ENCODE results near the gene RNF130. TPM values are rescaled to one million over a fixed set of nuclear protein-coding genes. Genes with fewer than 3 reads are reported as not detected.
A peak's percentile ranks its signal among the peaks of the same experiment; 100 is the strongest.

The RNF130 gene
- total and polyA plus RNA-seq, 2 of the 13 experiments (the other 11 are each of a cell fraction or from before 2014, with no cell fraction given), result 28.2 to 28.3 TPM

DNA sequence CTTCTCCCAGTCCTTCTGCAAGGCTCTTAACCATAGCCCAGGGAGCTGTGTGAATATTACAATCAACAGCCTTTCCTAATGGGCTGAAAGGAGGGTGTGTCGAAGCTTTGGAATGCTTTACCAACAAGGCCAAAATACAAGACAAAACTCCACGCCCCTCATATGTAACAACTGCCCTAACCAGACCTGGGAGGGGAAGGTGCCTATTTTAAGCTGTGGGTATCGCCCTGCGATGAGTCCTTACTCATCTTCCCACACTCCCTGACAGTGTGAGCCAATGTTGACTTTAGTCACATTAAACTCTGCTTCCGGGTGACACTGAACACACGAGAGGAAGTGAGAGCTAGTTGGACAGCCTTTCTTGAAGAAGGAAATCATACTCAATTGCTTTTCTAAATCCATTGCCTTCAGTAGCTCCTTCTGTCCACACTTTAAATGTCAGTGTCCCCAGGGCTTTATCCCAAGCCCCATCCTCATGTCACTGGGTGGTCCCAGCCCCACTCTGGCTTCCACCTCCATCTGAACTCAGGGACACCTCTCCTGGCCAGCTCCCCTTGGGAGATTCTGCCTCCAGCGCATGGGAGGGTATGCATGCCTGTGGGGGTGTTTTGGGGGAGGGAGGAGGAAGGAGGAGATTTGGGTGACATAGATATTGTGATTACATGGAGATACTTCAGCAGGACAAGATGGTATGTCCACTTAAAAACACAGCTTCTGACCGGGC is 157.4 kb downstream of the RNF130 start (continued):
- TF ChIP-seq, protein P1, sequence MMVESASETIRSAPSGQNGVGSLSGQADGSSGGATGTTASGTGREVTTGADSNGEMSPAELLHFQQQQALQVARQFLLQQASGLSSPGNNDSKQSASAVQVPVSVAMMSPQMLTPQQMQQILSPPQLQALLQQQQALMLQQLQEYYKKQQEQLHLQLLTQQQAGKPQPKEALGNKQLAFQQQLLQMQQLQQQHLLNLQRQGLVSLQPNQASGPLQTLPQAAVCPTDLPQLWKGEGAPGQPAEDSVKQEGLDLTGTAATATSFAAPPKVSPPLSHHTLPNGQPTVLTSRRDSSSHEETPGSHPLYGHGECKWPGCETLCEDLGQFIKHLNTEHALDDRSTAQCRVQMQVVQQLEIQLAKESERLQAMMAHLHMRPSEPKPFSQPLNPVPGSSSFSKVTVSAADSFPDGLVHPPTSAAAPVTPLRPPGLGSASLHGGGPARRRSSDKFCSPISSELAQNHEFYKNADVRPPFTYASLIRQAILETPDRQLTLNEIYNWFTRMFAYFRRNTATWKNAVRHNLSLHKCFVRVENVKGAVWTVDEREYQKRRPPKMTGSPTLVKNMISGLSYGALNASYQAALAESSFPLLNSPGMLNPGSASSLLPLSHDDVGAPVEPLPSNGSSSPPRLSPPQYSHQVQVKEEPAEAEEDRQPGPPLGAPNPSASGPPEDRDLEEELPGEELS (CRISPR knock-in tag; IDR thresholded peaks at IDR 0.05), result no peak
- TF ChIP-seq, protein P2, sequence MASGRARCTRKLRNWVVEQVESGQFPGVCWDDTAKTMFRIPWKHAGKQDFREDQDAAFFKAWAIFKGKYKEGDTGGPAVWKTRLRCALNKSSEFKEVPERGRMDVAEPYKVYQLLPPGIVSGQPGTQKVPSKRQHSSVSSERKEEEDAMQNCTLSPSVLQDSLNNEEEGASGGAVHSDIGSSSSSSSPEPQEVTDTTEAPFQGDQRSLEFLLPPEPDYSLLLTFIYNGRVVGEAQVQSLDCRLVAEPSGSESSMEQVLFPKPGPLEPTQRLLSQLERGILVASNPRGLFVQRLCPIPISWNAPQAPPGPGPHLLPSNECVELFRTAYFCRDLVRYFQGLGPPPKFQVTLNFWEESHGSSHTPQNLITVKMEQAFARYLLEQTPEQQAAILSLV (CRISPR knock-in tag; IDR thresholded peaks at IDR 0.05; ENCODE audit: borderline replicate concordance), result no peak
- TF ChIP-seq, protein P3, sequence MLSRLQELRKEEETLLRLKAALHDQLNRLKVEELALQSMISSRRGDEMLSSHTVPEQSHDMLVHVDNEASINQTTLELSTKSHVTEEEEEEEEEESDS (CRISPR knock-in tag; IDR thresholded peaks at IDR 0.05; ENCODE audit: borderline replicate concordance), result no peak
- TF ChIP-seq TBX3 (IDR thresholded peaks at IDR 0.05; ENCODE audit: borderline replicate concordance), result no peak
- TF ChIP-seq, protein P4, sequence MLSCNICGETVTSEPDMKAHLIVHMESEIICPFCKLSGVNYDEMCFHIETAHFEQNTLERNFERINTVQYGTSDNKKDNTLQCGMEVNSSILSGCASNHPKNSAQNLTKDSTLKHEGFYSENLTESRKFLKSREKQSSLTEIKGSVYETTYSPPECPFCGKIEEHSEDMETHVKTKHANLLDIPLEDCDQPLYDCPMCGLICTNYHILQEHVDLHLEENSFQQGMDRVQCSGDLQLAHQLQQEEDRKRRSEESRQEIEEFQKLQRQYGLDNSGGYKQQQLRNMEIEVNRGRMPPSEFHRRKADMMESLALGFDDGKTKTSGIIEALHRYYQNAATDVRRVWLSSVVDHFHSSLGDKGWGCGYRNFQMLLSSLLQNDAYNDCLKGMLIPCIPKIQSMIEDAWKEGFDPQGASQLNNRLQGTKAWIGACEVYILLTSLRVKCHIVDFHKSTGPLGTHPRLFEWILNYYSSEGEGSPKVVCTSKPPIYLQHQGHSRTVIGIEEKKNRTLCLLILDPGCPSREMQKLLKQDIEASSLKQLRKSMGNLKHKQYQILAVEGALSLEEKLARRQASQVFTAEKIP (CRISPR knock-in tag; IDR thresholded peaks at IDR 0.05; ENCODE audit: borderline replicate concordance), result no peak
- TF ChIP-seq PBX2 (CRISPR knock-in tag; IDR thresholded peaks at IDR 0.05), result no peak
- TF ChIP-seq TIGD3 (CRISPR knock-in tag; IDR thresholded peaks at IDR 0.05; ENCODE audit: borderline replicate concordance), result no peak
- no peak for TF ChIP-seq CREM (IDR thresholded peaks at IDR 0.05)
- TF ChIP-seq CREM (CRISPR knock-in tag; IDR thresholded peaks at IDR 0.05), result no peak
- TF ChIP-seq ZNF782 (CRISPR knock-in tag; IDR thresholded peaks at IDR 0.05; ENCODE audit: borderline replicate concordance), result no peak
- peak; percentile 58; the same call in 1 of the 2 replicates for TF ChIP-seq SAP130 (CRISPR knock-in tag; IDR thresholded peaks at IDR 0.05; ENCODE audit: low read depth)
- peak; percentile 64 for TF ChIP-seq ELF3 (CRISPR knock-in tag; IDR thresholded peaks at IDR 0.05)
- TF ChIP-seq ZNF687 (CRISPR knock-in tag; IDR thresholded peaks at IDR 0.05), result no peak
- TF ChIP-seq ZNF441 (CRISPR knock-in tag; IDR thresholded peaks at IDR 0.05; ENCODE audit: borderline replicate concordance), result no peak
- no peak for TF ChIP-seq PLSCR1 (CRISPR knock-in tag; IDR thresholded peaks at IDR 0.05; ENCODE audit: borderline replicate concordance)
- TF ChIP-seq ZKSCAN5 (CRISPR knock-in tag; IDR thresholded peaks at IDR 0.05), result no peak
